H9 (cell line): ENCODE data around the gene PAXX. TPM values are rescaled to one million over a fixed set of nuclear protein-coding genes. Genes with fewer than 3 reads are reported as not detected.

Source experiments
- DNase-seq: peaks from one replicate; pipeline ENCODE4 v3.0.0-alpha.2; 2017
- H2AFZ ChIP-seq: one replicate; pipeline ENCODE4 v1.6.1; 2013; ENCODE audit warnings: mild to moderate bottlenecking, low read length, control low read depth, moderate library complexity
- H2AK5ac ChIP-seq: 2 replicates; pipeline ENCODE4 v1.6.1; 2013; ENCODE audit warnings: low read length, control low read depth, mixed read lengths; ENCODE audit not compliant: insufficient read length
- H2BK120ac ChIP-seq: one replicate; pipeline ENCODE4 v1.6.1; 2013; ENCODE audit warnings: low read depth, mild to moderate bottlenecking, low read length, control low read depth, inconsistent platforms; ENCODE audit not compliant: poor library complexity, severe bottlenecking
- H2BK12ac ChIP-seq: 2 replicates; pipeline ENCODE4 v1.6.1; 2013; ENCODE audit warnings: low read length, control low read depth, mixed read lengths, low read depth; ENCODE audit not compliant: insufficient read length
- H2BK15ac ChIP-seq: 2 replicates; pipeline ENCODE4 v1.6.1; 2013; ENCODE audit warnings: low read depth, low read length, control low read depth
- H2BK20ac ChIP-seq: one replicate; pipeline ENCODE4 v1.6.1; 2013; ENCODE audit warnings: low read depth, mild to moderate bottlenecking, low read length, control low read depth, inconsistent platforms; ENCODE audit not compliant: poor library complexity, severe bottlenecking
- H2BK5ac ChIP-seq: 2 replicates; pipeline ENCODE4 v1.6.1; 2013; ENCODE audit warnings: low read length, control low read depth, mixed read lengths; ENCODE audit not compliant: insufficient read length
- H3K14ac ChIP-seq: 2 replicates; pipeline ENCODE4 v1.6.1; 2013; ENCODE audit warnings: low read length, control low read depth; ENCODE audit not compliant: insufficient read depth
- H3K18ac ChIP-seq: 2 replicates; pipeline ENCODE4 v1.6.1; 2013; ENCODE audit warnings: low read depth, mild to moderate bottlenecking, mixed read lengths, low read length, control low read depth; ENCODE audit not compliant: insufficient read length
- H3K23ac ChIP-seq: 2 replicates; pipeline ENCODE4 v1.6.1; 2013; ENCODE audit warnings: low read length, control low read depth, mixed read lengths, low read depth; ENCODE audit not compliant: insufficient read length
- H3K23me2 ChIP-seq: 2 replicates; pipeline ENCODE4 v1.6.1; 2013; ENCODE audit warnings: low read depth, mild to moderate bottlenecking, mixed read lengths, low read length, control low read depth; ENCODE audit not compliant: insufficient read length, poor library complexity, severe bottlenecking
- H3K27ac ChIP-seq: 2 replicates; pipeline ENCODE4 v1.5.1; 2013; ENCODE audit warnings: low read length, control low read depth, mixed read lengths, low read depth; ENCODE audit not compliant: insufficient read length
- H3K27me3 ChIP-seq: 2 replicates; pipeline ENCODE4 v1.6.1; 2013; ENCODE audit warnings: low read length, control low read depth, inconsistent platforms; ENCODE audit not compliant: insufficient read depth
- H3K4ac ChIP-seq: 2 replicates; pipeline ENCODE4 v1.6.1; 2013; ENCODE audit warnings: low read depth, mild to moderate bottlenecking, control low read depth, inconsistent platforms, low read length, moderate library complexity
- H3K4me1 ChIP-seq: 2 replicates; pipeline ENCODE4 v1.6.1; 2013; ENCODE audit warnings: low read length, control low read depth, inconsistent platforms; ENCODE audit not compliant: insufficient read depth
- H3K4me2 ChIP-seq: 2 replicates; pipeline ENCODE4 v1.6.1; 2013; ENCODE audit warnings: low read length, control low read depth, mixed read lengths; ENCODE audit not compliant: insufficient read length, insufficient read depth
- H3K56ac ChIP-seq: 2 replicates; pipeline ENCODE4 v1.6.1; 2013; ENCODE audit warnings: low read depth, mild to moderate bottlenecking, mixed read lengths, low read length, control low read depth; ENCODE audit not compliant: insufficient read length
- H3K79me1 ChIP-seq: 2 replicates; pipeline ENCODE4 v1.6.1; 2013; ENCODE audit warnings: low read depth, mild to moderate bottlenecking, moderate library complexity, low read length, control low read depth, inconsistent platforms; ENCODE audit not compliant: insufficient read depth, poor library complexity, severe bottlenecking
- H3K79me2 ChIP-seq: 2 replicates; pipeline ENCODE4 v1.6.1; 2013; ENCODE audit warnings: low read length, control low read depth, inconsistent platforms; ENCODE audit not compliant: insufficient read depth
- H3K9ac ChIP-seq: 2 replicates; pipeline ENCODE4 v1.6.1; 2013; ENCODE audit warnings: low read length, control low read depth, mixed read lengths; ENCODE audit not compliant: insufficient read length; ENCODE audit errors: extremely low read depth
- H3K9me3 ChIP-seq: one replicate; pipeline ENCODE4 v1.6.1; 2013; ENCODE audit warnings: low read depth, low read length, inconsistent platforms; ENCODE audit not compliant: control insufficient read depth
- H3T11ph ChIP-seq: one replicate; pipeline ENCODE4 v1.6.1; 2013; ENCODE audit warnings: mild to moderate bottlenecking, low read length, control low read depth, inconsistent platforms
- H4K20me1 ChIP-seq: one replicate; pipeline ENCODE4 v1.6.1; 2013; ENCODE audit not compliant: control insufficient read depth, insufficient read length, insufficient read depth
- H4K5ac ChIP-seq: 2 replicates; pipeline ENCODE4 v1.6.1; 2013; ENCODE audit warnings: low read depth, mild to moderate bottlenecking, mixed read lengths, low read length, control low read depth; ENCODE audit not compliant: insufficient read length
- H4K8ac ChIP-seq: replicated peaks from 2 replicates; pipeline ENCODE4 v1.6.1; 2013; ENCODE audit warnings: low read length, control low read depth, mixed read lengths, low read depth; ENCODE audit not compliant: insufficient read length
- H4K91ac ChIP-seq: 2 replicates; pipeline ENCODE4 v1.6.1; 2013; ENCODE audit warnings: low read depth, mild to moderate bottlenecking, moderate library complexity, mixed read lengths, low read length, control low read depth; ENCODE audit not compliant: insufficient read length
- H3K27ac Mint-ChIP-seq, 3 experiments: 2 replicates in 2 of 3; 3 replicates in 1 of 3; pipeline ENCODE4 v1.8.0; 2020 to 2021; ENCODE audit warnings: mixed read lengths in 3 of 3, mild to moderate bottlenecking in 1 of 3, moderate library complexity in 1 of 3
- H3K27me3 Mint-ChIP-seq: 2 replicates; pipeline ENCODE4 v1.8.0; 2021; ENCODE audit warnings: low read depth, mild to moderate bottlenecking, moderate library complexity, mixed read lengths
- H3K36me3 Mint-ChIP-seq, 3 experiments: 2 replicates in 2 of 3; 3 replicates in 1 of 3; pipeline ENCODE4 v1.8.0; 2020 to 2021; ENCODE audit warnings: low read depth in 3 of 3, mixed read lengths in 3 of 3; ENCODE audit not compliant: insufficient read depth in 1 of 3
- H3K4me1 Mint-ChIP-seq, 2 experiments: 2 replicates each; pipeline ENCODE4 v1.8.0; 2020; ENCODE audit warnings: mixed read lengths in 2 of 2
- H3K4me3 Mint-ChIP-seq, 2 experiments: 2 replicates in 1 of 2; 3 replicates in 1 of 2; pipeline ENCODE4 v1.8.0; 2020 to 2021; ENCODE audit warnings: mild to moderate bottlenecking in 2 of 2, mixed read lengths in 2 of 2, moderate library complexity in 1 of 2
- H3K9me3 Mint-ChIP-seq, 2 experiments: 2 replicates in 1 of 2; 3 replicates in 1 of 2; pipeline ENCODE4 v1.8.0; 2020; ENCODE audit warnings: mild to moderate bottlenecking in 2 of 2, mixed read lengths in 2 of 2, moderate library complexity in 1 of 2
- WGBS: extraction: QIAGEN DNeasy Blood & Tissue Kit; methylation state at CpG from one replicate; pipeline ENCODE4 v1.1.7; 2013; ENCODE audit warnings: missing lambda C conversion rate, low lambda C conversion rate, mixed read lengths; ENCODE audit not compliant: insufficient read length; ENCODE audit errors: extremely low coverage; 5-methylcytosine and 5-hydroxymethylcytosine counted together
- total RNA-seq: library from RNA; stranded (reverse); gene quantifications from 2 replicates; pipeline ENCODE4 v1.2.1, GENCODE V29; 2021
- TF ChIP-seq, protein P1 (sequence below): fragments of 200-600 bp; sonication (generic); conservative IDR thresholded peaks from 3 replicates; pipeline ENCODE4 v1.8.0; 2021; ENCODE audit warnings: antibody characterized with exemption, mild to moderate bottlenecking

PAXX gene
- total RNA-seq, 1 experiment from 2014 or later, result 51.2 TPM

DNA sequence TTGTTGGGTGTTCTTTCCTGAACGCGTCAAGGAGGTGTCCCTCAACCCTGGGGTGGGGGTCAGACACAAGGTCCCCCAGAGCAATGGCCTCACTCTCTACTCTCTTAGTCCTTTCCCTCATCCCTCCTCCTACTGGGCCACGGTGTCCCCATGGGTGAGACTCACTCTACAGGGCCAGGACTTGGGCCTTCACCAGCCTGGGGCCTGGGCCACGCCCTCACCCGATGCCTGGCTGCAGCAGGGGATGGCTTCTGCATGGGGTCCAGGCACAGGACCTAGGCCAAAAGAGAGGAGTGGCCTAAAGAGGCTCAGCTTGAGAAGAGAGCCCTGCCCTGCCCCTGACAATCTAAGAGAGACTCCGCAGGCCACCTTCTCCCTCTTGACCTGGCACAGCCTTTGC, 34.3 kb upstream of the PAXX start:
- Histone ChIP-seq H2BK12ac (no peak overlapping the region), H3K18ac (no peak overlapping the region), H3K27ac (no peak overlapping the region), H3K23ac (no peak overlapping the region), H3K56ac (no peak overlapping the region), H3K14ac (no peak overlapping the region), H3K23me2 (no peaks in the 10 kb centered on the region), H2BK20ac (no peak overlapping the region), H4K8ac (no peak overlapping the region), H2BK5ac (no peak overlapping the region), H3K4me1 (no peaks in the 10 kb centered on the region), H3K79me1 (no peaks in the 10 kb centered on the region), H3K4ac (no peak overlapping the region), H2AFZ (no peak overlapping the region), H4K5ac (no peak overlapping the region), H4K91ac (no peak overlapping the region), H3K27me3 (no peaks in the 10 kb centered on the region), H4K20me1 (peaks cover 2% of the 10 kb centered on the region), H3K4me2 (no peak overlapping the region), H3K9ac (no peak overlapping the region), H3T11ph (no peak overlapping the region), H2AK5ac (no peak overlapping the region), H3K9me3 (no peaks in the 10 kb centered on the region), H2BK15ac (no peak overlapping the region), H2BK120ac (no peak overlapping the region), H3K79me2 (no peaks in the 10 kb centered on the region)
- H3K36me3 Mint-ChIP-seq, result no peaks in the 10 kb centered on the region; a peak in 1 of 7 replicates
- H3K4me1 Mint-ChIP-seq, result 0 out of 4 replicates have a peak, but pooled peaks cover 0 to 2% of the 10 kb centered on the region in 2 experiments
- H3K9me3 Mint-ChIP-seq, result peaks cover 6% of the 10 kb centered on the region in 2 experiments; a peak in 4 of 5 replicates
- H3K4me3 Mint-ChIP-seq, result no peak overlapping the region
- DNase-seq, result no peak
- H3K27ac Mint-ChIP-seq, result no peak overlapping the region; a peak in 1 of 7 replicates
- H3K27me3 Mint-ChIP-seq, result peaks cover 8% of the 10 kb centered on the region
- no CpG with 5 or more reads among the region's 6 CpGs for WGBS
- TF ChIP-seq, protein P1, sequence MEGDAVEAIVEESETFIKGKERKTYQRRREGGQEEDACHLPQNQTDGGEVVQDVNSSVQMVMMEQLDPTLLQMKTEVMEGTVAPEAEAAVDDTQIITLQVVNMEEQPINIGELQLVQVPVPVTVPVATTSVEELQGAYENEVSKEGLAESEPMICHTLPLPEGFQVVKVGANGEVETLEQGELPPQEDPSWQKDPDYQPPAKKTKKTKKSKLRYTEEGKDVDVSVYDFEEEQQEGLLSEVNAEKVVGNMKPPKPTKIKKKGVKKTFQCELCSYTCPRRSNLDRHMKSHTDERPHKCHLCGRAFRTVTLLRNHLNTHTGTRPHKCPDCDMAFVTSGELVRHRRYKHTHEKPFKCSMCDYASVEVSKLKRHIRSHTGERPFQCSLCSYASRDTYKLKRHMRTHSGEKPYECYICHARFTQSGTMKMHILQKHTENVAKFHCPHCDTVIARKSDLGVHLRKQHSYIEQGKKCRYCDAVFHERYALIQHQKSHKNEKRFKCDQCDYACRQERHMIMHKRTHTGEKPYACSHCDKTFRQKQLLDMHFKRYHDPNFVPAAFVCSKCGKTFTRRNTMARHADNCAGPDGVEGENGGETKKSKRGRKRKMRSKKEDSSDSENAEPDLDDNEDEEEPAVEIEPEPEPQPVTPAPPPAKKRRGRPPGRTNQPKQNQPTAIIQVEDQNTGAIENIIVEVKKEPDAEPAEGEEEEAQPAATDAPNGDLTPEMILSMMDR, result no peak
